ENCODE results near the gene VWA3B. TPM values are rescaled to one million over a fixed set of nuclear protein-coding genes. Genes with fewer than 3 reads are reported as not detected.

The VWA3B gene
- total RNA-seq, 1 experiment from 2014 or later, result not detected

GRCh38 chr2:98072442-98072841 lies 14.5 kb upstream of the VWA3B start:
- Mint-ChIP-seq H3K4me1 (peaks cover 6 to 7% of the 10 kb centered on the region in 2 experiments), H3K27ac (no peak overlapping the region), H3K27me3 (ENCODE audit: low read depth) (no peaks in the 10 kb centered on the region), H3K4me3 (no peak overlapping the region), H3K36me3 (ENCODE audit: insufficient read depth in 1 of 3, low read depth in 3 of 3) (no peaks in the 10 kb centered on the region), H3K9me3 (peaks cover 3% of the 10 kb centered on the region in 2 experiments; a peak in 3 of 5 replicates)
- H4K5ac ChIP-seq (ENCODE audit: insufficient read length, low read depth, low read length), result no peak overlapping the region
- H3K4me1 ChIP-seq (ENCODE audit: insufficient read depth, low read length), result no peaks in the 10 kb centered on the region
- no peak overlapping the region for H3K56ac ChIP-seq (ENCODE audit: insufficient read length, low read depth, low read length)
- no peak overlapping the region for H3K27ac ChIP-seq (ENCODE audit: insufficient read length, low read depth, low read length)
- no peak overlapping the region for H3T11ph ChIP-seq (ENCODE audit: low read length)
- H3K79me1 ChIP-seq (ENCODE audit: insufficient read depth, low read depth, low read length, poor library complexity, severe bottlenecking), result no peaks in the 10 kb centered on the region
- H3K79me2 ChIP-seq (ENCODE audit: insufficient read depth, low read length), result no peaks in the 10 kb centered on the region
- H2AFZ ChIP-seq (ENCODE audit: low read length), result no peak overlapping the region
- H2BK5ac ChIP-seq (ENCODE audit: insufficient read length, low read length), result no peak overlapping the region
- DNase-seq, result peak; percentile 34
- H3K4ac ChIP-seq (ENCODE audit: low read depth, low read length), result no peak overlapping the region
- no peak overlapping the region for H3K23ac ChIP-seq (ENCODE audit: insufficient read length, low read depth, low read length)
- no peak overlapping the region for H2AK5ac ChIP-seq (ENCODE audit: insufficient read length, low read length)
- H4K91ac ChIP-seq (ENCODE audit: insufficient read length, low read depth, low read length), result no peak overlapping the region
- H2BK12ac ChIP-seq (ENCODE audit: insufficient read length, low read depth, low read length), result no peak overlapping the region
- H3K9me3 ChIP-seq (ENCODE audit: control insufficient read depth, low read depth, low read length), result no peaks in the 10 kb centered on the region
- H3K9ac ChIP-seq (ENCODE audit: extremely low read depth, insufficient read length, low read length), result no peak overlapping the region
- H2BK20ac ChIP-seq (ENCODE audit: low read depth, low read length, poor library complexity, severe bottlenecking), result no peak overlapping the region
- WGBS (ENCODE audit: extremely low coverage, insufficient read length, low lambda C conversion rate), result no CpG with 5 or more reads among the region's 7 CpGs
- H4K20me1 ChIP-seq (ENCODE audit: control insufficient read depth, insufficient read depth, insufficient read length), result no peaks in the 10 kb centered on the region
- no peak overlapping the region for H3K18ac ChIP-seq (ENCODE audit: insufficient read length, low read depth, low read length)
- H4K8ac ChIP-seq (replicated peaks; ENCODE audit: insufficient read length, low read depth, low read length), result no peak overlapping the region
- no peaks in the 10 kb centered on the region for H3K23me2 ChIP-seq (ENCODE audit: insufficient read length, low read depth, low read length, poor library complexity, severe bottlenecking)
- no peak for TF ChIP-seq CTCF (conservative IDR thresholded peaks at IDR 0.05)
- no peak overlapping the region for H3K4me2 ChIP-seq (ENCODE audit: insufficient read depth, insufficient read length, low read length)
- H3K27me3 ChIP-seq (ENCODE audit: insufficient read depth, low read length), result no peaks in the 10 kb centered on the region
- no peak overlapping the region for H2BK120ac ChIP-seq (ENCODE audit: low read depth, low read length, poor library complexity, severe bottlenecking)
- no peak overlapping the region for H2BK15ac ChIP-seq (ENCODE audit: low read depth, low read length)
- no peak overlapping the region for H3K14ac ChIP-seq (ENCODE audit: insufficient read depth, low read length)
